LHCN-M2 (cell line): ENCODE data around the gene MAB21L4. TPM values are rescaled to one million over a fixed set of nuclear protein-coding genes. Genes with fewer than 3 reads are reported as not detected.

ENCODE experiments used
- DNase-seq: peaks from one replicate; pipeline ENCODE4 v3.0.0-alpha.2; 2012; ENCODE audit warnings: low read depth
- total RNA-seq: library from RNA; depleted of rRNA; stranded (reverse); fragments of >200 nt; gene quantifications from 2 replicates; pipeline ENCODE4 v1.2.3, GENCODE V29; 2014

MAB21L4 gene
- total RNA-seq, 1 experiment from 2014 or later = not detected

DNA sequence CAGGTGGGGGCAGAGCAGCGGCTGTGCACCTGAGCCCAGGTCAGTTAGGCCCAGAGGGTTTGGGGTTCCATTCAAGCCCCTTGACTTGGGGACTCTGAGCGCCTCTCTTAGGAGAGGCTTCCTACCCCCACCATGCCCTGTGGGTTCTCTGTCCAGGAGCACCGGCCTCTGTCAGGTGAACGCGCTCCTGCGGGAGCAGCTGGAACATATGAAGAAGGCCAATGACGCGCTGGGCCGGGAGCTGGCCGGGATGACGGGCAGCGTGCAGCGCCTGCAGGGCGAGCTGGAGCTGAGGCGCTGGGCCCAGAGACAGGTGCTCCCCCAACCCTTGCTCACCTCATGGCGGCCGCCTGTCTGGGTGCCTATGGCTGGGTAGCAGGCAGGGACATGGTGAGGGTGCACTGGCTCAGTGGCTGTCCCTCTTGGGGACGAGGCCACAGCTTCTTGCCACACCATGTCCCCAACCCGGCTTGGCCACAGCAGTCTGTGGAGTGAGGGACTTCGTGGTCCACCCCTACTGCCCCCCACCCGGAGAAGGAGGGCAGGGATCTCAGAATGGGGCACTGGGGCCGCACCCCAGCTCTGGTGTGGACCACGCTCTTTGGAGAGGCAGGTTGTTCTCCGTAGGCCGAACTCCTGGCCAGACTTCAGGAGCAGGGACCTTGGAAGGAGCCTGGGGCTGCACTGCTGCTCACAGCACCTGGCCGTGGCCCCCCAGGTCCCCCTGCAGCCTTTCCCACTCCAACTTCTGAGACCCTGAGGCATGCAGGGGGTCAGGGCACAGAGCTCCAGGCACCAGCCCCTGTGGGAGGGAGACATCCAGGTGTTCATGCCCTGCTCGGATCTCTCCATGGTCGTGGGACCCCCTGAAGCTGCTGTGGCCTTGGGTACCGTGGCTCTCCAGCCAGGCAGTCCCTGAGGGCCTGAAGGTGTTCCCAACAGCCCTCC is 29.9 kb upstream of the MAB21L4 start:
- DNase-seq = no peak

DNA sequence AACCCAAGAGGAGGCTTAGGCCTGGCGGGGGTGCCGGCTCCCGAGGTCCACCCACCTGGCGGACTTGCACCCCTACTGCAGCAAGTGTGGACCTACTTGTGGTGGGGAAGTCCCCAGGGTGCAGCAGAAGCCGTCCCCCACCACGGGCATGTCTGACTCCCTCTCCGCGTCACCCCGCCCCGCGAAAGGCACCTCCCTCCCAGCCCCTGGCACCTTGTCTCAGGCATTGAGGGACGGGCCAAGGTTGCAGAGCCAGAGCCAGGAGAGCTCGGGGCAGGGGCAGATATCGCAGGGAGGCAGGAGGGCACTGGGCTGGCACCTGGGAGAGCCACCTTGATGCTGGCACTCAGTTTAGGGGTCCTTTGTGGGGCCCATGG is 29.2 kb upstream of the MAB21L4 start:
- no peak for DNase-seq

DNA sequence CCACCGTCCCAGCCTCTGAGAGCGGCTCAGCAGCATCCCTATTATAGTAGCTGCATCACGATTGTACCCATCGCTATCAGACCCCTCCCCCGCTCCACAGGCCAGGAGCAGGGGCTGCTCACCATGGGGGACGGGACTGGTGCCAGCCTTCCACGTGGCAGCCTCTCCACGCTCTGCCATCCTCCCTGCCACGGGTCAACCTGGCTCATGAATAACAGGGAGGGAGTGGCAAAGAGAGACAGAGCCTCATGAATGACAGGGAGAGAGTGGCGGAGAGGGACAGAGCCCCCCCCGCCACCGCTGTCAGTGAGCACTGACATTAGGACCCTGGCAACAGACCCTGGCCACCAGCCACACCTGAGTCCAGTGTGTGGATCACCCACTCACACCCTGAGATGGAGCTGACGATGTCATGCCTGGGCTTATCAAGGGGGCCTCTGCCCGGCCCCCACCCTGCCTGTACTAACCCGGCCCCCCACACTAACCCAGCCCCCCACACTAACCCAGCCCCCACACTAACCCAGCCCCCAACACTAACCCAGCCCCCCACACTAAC is 27.1 kb upstream of the MAB21L4 start:
- no peak for DNase-seq

DNA sequence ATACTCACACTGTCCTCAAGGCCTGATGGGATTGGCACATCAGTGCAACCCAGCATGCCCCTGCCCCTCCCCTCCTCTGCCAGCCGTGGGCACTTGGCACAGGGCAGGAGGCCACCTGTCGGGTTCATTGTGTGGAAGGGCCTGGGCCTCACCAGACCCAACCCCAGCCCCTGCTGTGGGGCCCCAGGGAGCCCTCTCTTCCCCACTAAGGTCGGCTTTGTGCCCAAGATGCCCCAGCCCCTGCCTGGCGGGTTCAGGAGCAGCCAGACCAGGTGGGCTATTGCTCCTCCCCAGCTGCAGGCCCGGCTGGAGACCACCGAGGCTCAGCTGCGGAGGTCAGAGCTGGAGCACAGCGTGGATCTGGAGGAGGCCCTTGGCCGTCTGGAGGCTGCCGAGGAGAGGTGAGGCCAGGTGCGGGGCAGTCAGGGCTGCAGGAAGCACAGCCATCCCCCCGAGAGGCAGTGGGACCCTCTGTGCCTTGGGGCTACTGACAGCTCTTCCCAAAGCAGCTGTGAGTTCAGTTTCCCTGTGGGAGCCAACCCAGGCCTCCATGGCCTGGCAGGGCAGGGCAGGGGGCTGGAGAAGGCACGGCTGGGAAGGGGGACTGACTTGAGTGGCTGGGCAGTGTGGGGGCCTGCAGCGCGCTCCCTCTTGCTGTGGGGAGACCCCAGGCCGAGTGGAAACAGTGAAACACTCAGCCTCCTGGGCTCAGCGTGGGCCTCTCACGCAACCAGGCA is 26.5 kb upstream of the MAB21L4 start:
- DNase-seq = peak; percentile 28

DNA sequence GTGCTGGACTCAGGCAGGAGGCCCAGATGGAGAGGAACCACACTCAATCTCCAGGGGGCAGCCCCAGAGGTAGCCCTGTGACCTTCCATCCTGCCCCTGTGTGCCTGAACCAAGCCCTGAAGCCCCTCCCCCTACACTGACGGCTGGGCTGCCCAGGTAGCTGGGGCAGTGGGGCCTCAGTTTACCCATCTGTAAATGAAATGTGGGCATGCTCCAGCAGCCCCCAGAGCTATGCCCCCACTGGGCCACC is 26.0 kb upstream of the MAB21L4 start:
- no peak for DNase-seq

DNA sequence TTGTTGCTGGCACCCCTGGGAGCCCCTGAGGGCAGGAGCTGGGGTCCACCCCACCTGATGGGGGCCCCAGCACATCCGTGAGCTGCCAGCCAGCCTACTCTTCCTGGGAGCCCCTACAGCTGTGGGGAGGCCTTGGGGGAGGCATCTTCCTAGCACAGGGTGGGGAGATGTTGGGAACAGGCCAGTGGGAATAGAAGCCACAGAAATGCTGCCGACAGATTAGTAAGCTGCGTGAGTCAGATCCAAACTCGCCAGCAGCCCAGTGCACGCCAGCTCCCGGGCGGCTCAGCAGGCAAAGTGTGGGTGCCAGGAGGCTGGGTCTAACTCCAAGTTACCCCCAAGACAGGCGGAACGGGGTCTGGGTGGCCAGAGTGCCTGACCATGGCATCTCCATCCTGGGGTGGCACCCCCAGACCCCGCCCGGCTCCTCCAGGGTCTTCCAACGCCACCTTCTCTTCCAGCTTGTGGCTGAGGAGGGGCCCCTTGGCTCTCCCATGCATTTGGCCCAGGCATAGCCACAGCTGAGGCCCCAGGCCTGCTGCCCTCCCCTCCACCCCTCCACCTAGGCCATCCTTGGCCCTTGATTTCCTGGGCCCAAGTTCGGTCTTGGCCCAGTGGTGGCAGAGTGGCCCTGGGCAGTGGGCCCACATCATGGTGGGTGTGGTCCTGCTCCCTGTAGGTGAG is 25.5 kb upstream of the MAB21L4 start:
- peak; percentile 96 for DNase-seq

DNA sequence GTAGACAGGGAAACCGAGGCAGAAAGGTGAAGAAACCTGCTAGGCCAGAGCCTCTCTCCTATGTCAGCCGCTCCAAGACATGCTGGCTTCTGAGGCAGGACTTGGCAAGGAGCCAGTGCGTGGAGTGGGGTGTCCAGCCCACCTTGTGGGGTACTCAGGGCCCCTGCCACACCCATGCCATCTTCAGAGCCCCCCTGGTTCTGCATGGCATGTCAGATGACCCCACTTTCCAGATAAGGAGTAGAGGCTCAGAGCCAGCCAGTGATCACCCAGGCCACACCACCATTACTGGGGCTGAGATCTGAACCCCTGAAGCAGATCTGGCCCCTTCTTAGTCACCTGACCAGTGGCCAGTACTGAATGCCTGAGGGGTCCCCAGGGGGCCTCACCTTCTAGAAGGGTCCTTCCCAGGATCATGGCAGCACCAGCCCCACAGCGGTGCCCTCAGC is 24.9 kb upstream of the MAB21L4 start:
- DNase-seq = peak; percentile 32

DNA sequence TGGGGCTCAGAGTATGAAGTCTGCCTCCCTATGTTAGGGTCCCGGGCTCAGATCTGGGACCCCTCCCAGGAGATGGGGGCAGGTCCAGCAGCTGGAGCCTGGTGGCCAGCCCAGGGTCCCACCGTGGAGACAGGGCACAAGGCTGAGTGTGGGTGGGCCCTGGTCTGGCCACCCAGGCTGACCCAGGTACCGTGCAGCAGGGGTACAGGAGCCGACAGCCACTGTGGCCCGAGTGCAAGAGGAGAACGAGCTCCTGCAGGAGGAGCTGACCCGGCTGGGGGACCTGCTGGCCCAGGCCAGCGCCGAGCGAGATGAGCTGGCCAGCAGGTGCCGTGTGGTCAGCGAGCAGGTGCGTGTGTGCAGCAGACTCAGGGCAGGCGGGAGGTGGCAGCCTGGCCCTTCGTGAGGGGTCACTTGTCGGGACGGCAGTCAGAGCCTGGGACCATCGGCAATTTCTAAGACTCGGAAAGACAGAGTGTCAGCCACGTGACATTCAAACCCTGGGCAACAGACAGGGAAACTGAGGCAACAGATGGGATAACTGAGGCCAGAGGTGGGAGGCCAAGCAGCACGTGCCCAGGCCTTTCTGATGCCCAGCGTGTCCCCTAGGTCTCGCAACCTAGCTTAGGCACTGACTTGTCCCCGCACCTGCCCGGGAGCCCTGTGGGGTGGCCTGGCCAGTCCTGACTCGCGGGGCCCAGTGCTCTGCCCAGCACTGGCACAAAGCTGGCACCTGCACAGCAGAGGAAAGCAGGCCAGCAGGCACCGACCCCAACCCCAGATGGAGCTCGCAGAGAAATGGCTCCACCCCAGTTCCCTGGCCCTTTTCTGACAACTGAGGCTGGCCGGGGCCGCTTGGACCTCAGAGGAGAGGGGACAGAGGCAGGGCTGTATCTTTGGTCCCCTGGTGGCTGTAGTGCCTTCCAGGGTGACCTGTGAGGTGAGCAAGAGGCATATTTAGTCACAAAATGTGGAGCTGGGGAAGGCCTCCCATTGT is 24.1 kb upstream of the MAB21L4 start:
- DNase-seq = no peak

DNA sequence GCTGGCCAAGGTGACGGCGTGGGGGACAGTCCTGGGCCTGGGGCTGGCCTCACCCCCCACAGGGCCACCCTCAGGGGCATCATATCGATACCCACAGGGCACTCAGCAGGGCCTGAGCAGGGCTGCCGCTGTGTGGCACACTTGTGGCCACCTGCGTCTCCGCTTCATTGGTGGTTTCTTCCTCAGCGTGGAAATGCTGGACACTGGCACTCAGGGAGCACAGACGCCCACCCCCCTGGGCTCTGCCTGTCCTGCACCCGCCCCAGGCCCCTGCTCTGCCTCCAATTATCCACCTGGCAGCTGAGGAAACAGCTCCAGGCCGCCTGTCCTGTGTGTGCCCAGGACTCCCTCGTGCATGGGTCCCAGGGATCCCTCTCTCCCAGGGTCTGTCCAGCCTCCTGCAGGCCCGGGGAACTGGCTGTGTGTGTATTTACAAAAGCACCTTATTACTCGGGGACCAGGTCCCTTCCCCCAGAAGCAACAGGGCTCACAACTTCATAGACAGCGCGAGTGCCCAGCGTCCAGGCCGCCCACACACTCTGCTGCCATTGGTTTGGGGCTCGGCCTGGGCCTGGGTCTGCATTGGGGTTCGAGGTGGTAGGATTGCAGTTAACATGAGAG is 23.3 kb upstream of the MAB21L4 start:
- DNase-seq = no peak

DNA sequence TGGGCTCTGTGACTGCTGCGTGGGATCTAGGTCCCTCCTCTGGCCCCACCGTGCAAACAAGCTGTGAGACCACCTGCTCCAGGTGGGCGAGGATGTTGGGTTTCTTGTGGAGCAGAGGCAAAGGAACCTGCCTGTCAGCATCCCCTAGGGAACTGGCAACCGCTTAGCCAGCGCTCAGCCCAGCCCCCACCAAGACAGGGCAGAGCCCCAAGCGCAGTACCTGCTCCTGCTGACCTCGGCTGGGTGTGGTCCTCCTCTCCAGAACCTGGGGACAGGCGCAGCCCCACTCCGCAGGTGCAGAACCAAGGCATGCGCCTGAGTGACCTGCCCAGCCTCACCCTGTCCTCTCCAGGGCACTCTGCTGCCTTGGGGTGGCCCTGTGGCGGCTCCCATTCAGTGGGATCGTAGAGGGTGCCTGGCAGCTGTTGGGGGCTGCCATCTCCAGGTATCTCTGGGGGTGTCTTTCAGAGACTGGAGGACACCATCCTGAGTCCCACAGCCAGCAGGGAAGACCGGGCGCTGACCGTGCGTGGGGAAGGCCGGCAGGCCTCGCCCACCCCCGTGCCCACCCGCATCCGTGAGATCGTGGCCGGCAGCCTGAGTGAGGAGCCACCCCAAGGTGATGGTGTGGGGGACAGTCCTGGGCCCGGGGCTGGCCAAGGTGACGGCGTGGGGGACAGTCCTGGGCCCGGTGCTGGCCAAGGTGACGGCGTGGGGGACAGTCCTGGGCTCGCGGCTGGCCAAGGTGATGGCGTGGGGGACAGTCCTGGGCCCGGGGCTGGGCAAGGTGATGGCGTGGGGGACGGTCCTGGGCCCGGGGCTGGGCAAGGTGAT is 22.5 kb upstream of the MAB21L4 start:
- no peak for DNase-seq

DNA sequence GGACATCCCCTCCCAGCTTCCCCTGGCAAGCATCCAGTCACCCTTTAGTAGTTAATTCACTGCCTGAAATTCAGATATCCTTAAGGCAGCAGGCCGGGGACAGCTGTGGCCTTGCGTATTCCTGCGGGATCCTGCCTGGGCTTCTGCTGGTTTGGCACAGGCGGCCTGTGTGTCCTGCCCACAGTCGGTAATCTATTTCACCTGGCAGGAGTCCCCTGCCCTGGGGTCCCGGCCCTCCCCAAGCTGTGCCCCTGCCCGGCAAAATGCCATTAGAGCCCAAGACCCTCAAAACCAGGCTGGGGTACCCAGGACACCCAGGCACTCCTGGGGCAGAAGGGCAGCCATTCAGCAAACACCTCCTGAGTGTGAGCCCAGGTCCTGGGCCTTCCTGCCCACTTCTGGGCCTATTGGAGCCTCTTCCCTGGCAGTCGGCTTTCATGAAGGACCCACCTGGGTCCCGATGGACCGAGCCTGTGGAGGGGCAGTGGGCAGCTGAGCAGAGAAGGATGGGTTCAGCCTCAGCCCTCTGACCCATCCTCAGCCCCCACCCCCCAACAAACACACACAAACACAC is 21.8 kb upstream of the MAB21L4 start:
- DNase-seq = no peak

DNA sequence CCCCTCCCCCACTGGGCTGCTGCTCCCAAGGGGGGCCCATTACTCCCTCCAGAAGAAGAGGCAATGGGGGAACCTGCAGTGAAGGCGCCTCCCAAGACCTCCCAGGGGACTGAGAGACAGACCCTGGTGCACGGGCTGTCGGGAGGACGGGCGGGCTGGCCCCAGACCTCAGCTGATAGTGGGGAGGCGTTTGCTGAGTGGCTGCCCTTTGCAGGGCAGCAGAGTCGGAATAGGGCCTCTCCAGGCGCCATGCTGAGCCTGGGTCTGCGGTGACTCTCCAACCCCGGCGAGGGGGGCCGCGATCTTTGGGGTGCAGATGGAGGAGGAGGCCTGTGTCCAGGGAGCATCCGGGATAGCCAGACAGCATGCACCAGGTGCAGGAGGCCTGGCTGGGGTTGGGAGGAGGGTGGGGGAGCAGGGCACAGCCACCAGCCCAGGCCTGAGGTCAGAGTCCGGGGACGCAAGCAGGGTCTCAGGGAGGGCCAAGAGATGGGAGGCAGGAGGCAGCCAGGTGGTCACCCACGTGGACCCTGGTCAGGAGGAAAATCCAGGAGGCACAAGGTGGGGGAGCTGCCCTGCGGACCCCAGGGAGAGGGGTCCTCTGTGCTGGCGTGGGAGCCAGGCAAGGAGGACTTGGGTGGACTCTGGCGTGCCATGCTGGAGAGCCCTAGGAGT is 21.2 kb upstream of the MAB21L4 start:
- DNase-seq = no peak

DNA sequence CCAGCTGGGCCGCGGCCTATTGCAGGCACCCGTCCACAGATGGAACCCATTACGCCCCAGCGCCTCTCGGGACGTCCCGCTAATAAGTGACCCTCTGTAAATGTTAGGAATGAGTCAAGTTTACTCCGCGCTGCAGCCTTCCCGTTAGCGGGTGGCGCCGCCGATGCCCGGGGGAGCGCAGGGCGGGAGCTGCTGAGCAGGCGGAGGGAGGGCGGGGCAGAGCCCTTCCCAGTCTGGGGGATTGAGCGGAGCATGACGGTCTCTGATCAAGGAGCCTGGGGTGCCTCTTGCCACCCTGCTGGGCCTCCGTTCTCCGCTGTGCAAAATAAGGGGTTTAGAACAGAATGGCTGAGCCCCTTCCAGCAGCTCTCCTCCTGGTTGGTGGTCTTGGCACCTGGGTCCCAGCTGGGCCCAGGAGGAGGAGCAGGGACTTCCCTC is 20.6 kb upstream of the MAB21L4 start:
- peak; percentile 77 for DNase-seq

DNA sequence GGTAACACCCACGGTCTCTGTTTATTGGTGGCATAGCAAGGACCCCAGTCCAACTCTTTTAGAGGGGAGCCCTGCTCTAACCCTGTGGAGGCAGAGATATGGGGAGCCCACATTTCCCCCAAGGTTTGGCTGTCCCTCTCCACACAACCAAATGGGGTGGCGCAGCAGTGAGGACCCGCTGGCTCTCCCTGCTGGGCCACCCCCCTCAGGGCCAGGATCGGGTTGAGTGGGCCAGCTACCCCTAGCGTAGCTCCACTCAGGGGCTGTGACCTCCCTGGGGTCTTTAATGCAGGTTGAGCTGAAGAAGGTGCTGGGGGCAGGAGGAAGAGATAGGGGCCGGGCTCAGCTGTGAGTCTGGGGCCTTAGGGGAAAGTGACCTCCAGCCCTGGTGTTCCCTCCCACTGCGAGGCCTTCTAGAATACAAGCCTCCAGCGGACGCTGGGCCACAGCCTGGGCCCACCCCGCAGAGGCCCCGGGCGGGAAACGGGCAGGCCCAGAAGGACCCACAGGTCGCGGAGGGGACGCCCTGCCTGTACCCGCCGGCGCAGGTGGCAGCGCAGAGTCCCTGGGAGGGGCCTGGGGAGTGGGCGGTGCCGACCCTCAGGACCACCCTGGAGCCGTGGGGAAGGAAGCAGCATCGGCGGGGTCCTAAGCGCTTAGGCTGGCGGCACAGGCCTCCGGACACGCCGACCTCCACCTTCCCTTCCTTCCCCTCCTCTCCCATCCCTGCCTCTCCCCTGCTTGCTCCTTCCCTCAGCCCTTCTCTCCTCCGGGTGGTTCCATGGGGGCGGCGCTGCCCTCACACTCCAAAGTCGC is 19.8 kb upstream of the MAB21L4 start:
- no peak for DNase-seq

DNA sequence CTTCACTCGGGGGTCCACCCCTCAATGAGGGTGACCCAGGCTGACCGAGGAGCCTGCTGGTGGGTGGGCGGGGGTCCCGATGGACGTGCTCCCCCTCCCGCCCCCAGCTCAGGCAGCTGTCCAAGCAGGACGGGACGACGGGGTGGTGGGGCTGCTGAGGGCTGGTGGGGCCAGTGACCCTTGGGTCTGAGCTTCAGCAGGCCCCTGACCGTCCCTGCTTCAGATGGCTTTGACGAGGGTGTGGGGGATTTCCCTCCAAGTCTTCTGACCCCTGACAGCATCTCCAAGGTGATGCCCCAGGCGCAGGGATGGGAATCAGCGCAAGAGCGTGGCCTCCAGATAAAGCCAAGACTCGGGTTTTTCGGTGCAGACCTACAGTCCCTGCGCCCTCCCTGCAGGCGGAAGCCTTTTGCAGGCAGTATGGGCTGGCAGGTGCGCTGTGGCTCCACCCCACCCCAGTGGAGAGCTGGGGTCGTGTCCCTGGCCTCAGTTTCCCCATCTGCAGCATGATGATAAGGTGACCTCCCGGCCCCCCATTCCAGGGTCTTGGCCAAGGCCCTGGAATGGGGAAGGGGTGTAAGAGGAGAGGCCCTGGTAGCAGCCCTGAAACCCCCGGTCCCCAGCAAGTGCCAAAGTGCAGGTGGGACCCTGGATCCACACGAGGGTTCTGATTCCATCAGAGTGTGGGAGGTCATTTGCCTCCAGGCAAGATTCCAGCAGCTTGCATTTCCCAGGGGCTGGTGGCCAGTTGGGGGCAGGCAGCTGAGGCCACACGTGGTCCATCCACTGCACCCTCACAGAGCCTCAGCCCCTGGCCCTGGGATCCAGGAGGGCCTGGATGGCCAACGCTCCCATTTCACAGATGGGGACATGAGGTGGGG is 18.9 kb upstream of the MAB21L4 start:
- DNase-seq = no peak

DNA sequence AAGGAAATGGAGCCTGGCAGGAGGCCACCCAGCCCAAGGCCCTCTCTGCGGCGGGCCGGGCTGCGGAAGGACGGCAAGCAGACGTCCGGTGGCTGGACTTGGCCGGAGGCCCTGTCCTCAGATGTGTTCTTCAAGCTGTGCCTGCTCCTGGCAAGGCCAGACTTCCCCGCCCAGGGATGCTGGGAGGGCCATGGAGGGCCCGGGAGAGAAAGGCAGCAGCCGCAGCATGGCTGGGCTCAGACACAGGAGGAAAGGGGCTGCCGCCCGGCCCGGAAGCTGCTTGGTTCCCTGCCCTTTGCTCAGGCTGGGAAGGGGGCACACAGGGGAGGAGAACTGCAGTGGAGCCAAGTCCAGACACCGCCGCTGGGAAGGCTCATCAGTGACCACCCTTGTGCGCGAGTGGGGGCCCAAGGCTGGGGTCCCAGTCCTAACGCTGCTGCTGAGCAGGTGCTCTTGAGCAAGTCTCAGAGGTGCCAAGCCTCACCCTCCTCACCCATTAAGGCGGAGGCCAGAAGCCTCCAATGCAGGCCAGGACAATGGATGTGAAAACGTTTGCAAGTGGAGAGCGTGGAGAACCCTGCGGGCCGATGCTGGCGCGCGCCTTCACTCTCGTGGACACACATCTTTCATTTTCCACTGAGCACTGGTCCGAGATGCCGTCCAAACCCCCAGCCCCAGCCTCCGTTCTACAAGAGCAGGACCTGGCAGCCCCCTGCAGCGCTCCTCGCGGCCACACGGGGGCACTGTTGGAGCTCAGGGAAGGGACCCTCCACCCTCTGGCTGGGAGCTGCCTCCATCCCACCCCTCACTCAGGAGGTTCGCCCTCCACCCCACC is 18.1 kb upstream of the MAB21L4 start:
- DNase-seq = peak; percentile 35
